Heart left ventricle (tissue), 16 donors: ENCODE measurements around the gene LCLAT1. TPM values are rescaled to one million over a fixed set of nuclear protein-coding genes. Genes with fewer than 3 reads are reported as not detected.

Source experiments
- ATAC-seq, 4 donors: fragments of 200-7000 bp; cut with Tn5 transposase; one replicate each; pipeline ENCODE4 v1.9.1; 2020 to 2022; ENCODE audit warnings: moderate library complexity in 4 of 4, mild to moderate bottlenecking in 3 of 4, moderate number of reproducible peaks in 1 of 4
- DNase-seq, 5 donors: peaks; one replicate each; pipeline ENCODE4 v3.0.0-alpha.2; 2020
- H3K27ac ChIP-seq, 12 donors: fragments of 200-600 bp; sonication (generic) in 4 of 12; one replicate each; pipeline versions ENCODE4 v1.5.0 to v1.8.0; 2016 to 2022; ENCODE audit warnings: mild to moderate bottlenecking in 2 of 12
- H3K27me3 ChIP-seq, 9 donors: fragments of 200-600 bp; sonication (generic) in 2 of 9; one replicate each; pipeline versions ENCODE4 v1.5.1 to v1.8.0; 2016 to 2022; ENCODE audit warnings: mild to moderate bottlenecking in 3 of 9
- H3K36me3 ChIP-seq, 9 donors: fragments of 200-600 bp; sonication (generic) in 2 of 9; one replicate each; pipeline versions ENCODE4 v1.5.0 to v1.8.0; 2018 to 2022; ENCODE audit warnings: mild to moderate bottlenecking in 2 of 9
- H3K4me1 ChIP-seq, 12 donors: fragments of 200-600 bp; sonication (generic) in 4 of 12; one replicate each; pipeline versions ENCODE4 v1.5.0 to v1.8.0; 2016 to 2022; ENCODE audit warnings: mild to moderate bottlenecking in 3 of 12
- H3K4me3 ChIP-seq, 12 donors: fragments of 200-600 bp; sonication (generic) in 4 of 12; one replicate each; pipeline versions ENCODE4 v1.5.0 to v1.8.0; 2017 to 2022; ENCODE audit warnings: mild to moderate bottlenecking in 9 of 12, moderate library complexity in 4 of 12
- H3K9me3 ChIP-seq, 12 donors: fragments of 200-600 bp; sonication (generic) in 4 of 12; one replicate each; pipeline versions ENCODE4 v1.5.0 to v1.8.0; 2016 to 2022; ENCODE audit warnings: mild to moderate bottlenecking in 1 of 12
- POLR2A ChIP-seq, 2 donors: fragments of 450-650 bp; IDR thresholded peaks; one replicate each; pipeline ENCODE4 v1.6.1; 2017; ENCODE audit warnings: antibody characterized with exemption in 2 of 2, mild to moderate bottlenecking in 2 of 2, moderate library complexity in 2 of 2
- WGBS, 4 donors: extraction: QIAGEN DNeasy Blood & Tissue Kit in 2 of 4; methylation state at CpG; one replicate each; pipeline versions ENCODE4 v1.1.5 to v1.1.7; 2013 to 2018; 5-methylcytosine and 5-hydroxymethylcytosine counted together
- intact Hi-C, 10 donors: fragments of 100-400 bp; cut with DNase I; formaldehyde crosslinking; loops; one replicate each; pipeline versions ENCODE4 v1.11.1 to v1.14.2; 2022
- polyA plus RNA-seq, 2 donors: library from polyadenylated mRNA; stranded (reverse); fragments of 200-250 nt; gene quantifications; one replicate each; pipeline ENCODE4 v1.2.3, GENCODE V29; 2013
- total RNA-seq, 9 donors: library from RNA; depleted of rRNA in 2 of 9; stranded (reverse); fragments of >200 nt in 2 of 9; fragmentation: NEBNext Ultra II Directional in 3 of 9; extraction: Animal tissue kit (Norgen Biotek cat#: 25700) in 3 of 9; gene quantifications; one replicate each; pipeline versions ENCODE4 v1.1.0 to v1.2.4, GENCODE V29; 2016 to 2023
- TF ChIP-seq, protein P1 (sequence below), 12 donors: fragments of 200-600 bp; sonication (generic) in 4 of 12; IDR thresholded peaks; one replicate each; pipeline versions ENCODE4 v1.5.0 to v1.8.0; 2018 to 2022; ENCODE audit warnings: antibody characterized with exemption in 12 of 12, mild to moderate bottlenecking in 5 of 12
- donor health status: ischemic (EF 13 %, LVEDD 7.1; RV severe dilation, severe dysfunction).
- donor health status: healthy with polysubstance abuse.
- donor health status: DM: no; HTN: yes; CAD: no.
- donor health status: DM: no; HTN: no; CAD: no.
- donor health status: ischemic (EF 25% LVEDD 6.9; RV normal size, moderate dysfunction).
- donor health status: ischemic (EF 25% LVEDD 5.7; RV mildly dilated, moderate dysfunction).
- donor health status: healthy.
- donor health status: DM: yes; HTN: yes; CAD: no.
- donor health status: ischemic (EF 35%, LVEDD 5.7; RV mildly dilated, moderate dysfunction).
- donor health status: nonischemic (EF 11% LVEDD 7.7; RV severe dilation, severe dysfunction).
- donor health status: DM: yes; HTN: yes; CAD: no.
- donor health status: PGD.
- donor health status: ischemic (EF 29% LVEDD 5.4; RV normal size, mild dysfunction).
- donor health status: nonischemic (EF 23%, LVEDD 6.1; RV moderate dilation, normal function).

The LCLAT1 gene
- total and polyA plus RNA-seq, 11 donors = 9.8 to 70.2 (median 43.8) TPM

DNA sequence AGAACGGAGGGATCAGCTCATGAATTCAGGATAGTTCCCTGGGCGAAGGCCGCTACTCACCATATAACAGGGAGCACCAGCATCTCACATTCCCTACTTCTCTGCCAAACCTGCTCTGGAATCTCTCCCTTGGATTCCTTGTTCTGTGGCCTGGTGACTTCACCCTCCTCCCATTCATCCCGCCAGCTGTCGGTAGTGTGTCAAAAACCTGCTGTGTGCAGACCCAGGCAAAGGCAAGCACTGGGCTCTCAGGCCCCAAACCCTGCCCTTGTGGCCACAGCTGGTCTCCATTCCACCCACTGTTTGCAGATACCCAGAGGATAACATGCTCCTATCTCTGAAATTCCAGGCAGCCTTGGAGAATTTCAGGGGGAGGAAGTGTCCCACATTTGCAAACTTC is 208.6 kb downstream of the LCLAT1 start:
- intact Hi-C loops = no loop called here
- WGBS, 4 donors = 55 to 70% (median 63%) methylated on average over 5 of the region's 5 CpGs
- no peak overlapping the region for H3K4me3 ChIP-seq
- no peaks in the 10 kb centered on the region for H3K9me3 ChIP-seq
- ATAC-seq (peak; percentile 36 to 85 (median 48)), DNase-seq (peak in 2 of 5 donors; percentile 55 to 58)
- H3K27ac ChIP-seq = no peak overlapping the region
- no peak for TF ChIP-seq POLR2A (IDR thresholded peaks at IDR 0.05)
- TF ChIP-seq, protein P1, sequence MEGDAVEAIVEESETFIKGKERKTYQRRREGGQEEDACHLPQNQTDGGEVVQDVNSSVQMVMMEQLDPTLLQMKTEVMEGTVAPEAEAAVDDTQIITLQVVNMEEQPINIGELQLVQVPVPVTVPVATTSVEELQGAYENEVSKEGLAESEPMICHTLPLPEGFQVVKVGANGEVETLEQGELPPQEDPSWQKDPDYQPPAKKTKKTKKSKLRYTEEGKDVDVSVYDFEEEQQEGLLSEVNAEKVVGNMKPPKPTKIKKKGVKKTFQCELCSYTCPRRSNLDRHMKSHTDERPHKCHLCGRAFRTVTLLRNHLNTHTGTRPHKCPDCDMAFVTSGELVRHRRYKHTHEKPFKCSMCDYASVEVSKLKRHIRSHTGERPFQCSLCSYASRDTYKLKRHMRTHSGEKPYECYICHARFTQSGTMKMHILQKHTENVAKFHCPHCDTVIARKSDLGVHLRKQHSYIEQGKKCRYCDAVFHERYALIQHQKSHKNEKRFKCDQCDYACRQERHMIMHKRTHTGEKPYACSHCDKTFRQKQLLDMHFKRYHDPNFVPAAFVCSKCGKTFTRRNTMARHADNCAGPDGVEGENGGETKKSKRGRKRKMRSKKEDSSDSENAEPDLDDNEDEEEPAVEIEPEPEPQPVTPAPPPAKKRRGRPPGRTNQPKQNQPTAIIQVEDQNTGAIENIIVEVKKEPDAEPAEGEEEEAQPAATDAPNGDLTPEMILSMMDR (IDR thresholded peaks at IDR 0.05) = no peak
- H3K27me3 ChIP-seq = no peaks in the 10 kb centered on the region
- peaks cover 0 to 17% (median 0%) of the 10 kb centered on the region in 12 donors for H3K4me1 ChIP-seq
- H3K36me3 ChIP-seq = no peaks in the 10 kb centered on the region

GRCh38 chr2:30656079-30656478 is 209.0 kb downstream of the LCLAT1 start:
- 65 to 79% (median 73%) methylated on average over 4 of the region's 4 CpGs for WGBS, 4 donors
- H3K4me1 ChIP-seq = peaks cover 0 to 17% (median 0%) of the 10 kb centered on the region in 12 donors
- no peaks in the 10 kb centered on the region for H3K36me3 ChIP-seq
- no peaks in the 10 kb centered on the region for H3K27me3 ChIP-seq
- H3K27ac ChIP-seq = no peak overlapping the region
- ATAC-seq = peak in 1 of 4 donors; percentile 33
- H3K9me3 ChIP-seq = no peaks in the 10 kb centered on the region
- no peak for DNase-seq
- intact Hi-C loops = no loop called here
- no peak overlapping the region for H3K4me3 ChIP-seq
- TF ChIP-seq POLR2A (IDR thresholded peaks at IDR 0.05) = no peak
- TF ChIP-seq, protein P1 (IDR thresholded peaks at IDR 0.05) = no peak

DNA sequence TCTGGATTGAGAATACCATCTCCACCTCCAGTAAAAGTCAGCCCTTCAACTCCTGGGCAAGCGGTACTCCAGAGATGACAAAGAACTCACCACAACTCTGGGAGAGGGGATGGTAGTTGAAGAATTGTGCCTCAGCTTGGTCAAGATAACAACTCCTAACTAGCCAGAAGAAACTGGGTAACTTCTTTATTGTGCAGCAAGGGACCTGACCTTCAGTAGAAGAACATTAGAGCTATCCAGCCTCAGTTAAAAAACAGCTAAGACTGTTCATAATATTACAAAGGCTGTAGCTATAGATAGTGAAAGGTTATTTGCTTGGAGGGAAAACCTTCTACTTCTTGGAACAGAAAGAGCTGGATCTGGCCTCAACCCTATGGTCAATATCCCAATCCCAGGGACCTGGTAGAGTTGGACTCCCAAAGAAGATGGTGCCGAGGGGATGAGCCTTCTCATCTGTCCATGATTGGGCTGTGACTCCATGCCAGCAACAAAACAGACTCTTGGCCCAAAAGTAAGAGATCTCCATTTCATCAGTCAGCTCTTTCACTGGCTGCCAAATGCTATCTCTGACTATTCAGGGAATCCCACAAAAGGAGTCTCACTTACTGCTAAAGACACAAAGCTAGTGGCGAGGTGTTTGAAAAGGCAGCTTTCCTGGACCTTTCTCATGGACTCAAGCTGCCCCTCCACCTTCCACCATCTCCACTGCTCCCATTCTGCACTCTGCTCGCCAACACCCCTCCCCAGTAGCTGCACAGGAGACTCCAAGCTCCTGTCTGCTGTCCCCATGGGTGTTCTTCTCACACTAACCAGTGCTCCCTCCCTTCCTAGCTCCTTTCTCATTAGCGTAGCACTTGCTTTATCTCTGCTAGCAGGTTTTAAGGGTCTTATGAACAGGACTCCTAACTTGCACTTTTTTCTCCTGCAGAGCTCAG is 214.4 kb downstream of the LCLAT1 start:
- 82 to 94% (median 86%) methylated on average over 5 of the region's 5 CpGs for WGBS, 4 donors
- Histone ChIP-seq H3K27me3 (no peaks in the 10 kb centered on the region), H3K4me3 (no peak overlapping the region), H3K27ac (no peak overlapping the region), H3K4me1 (peaks cover 0 to 17% (median 0%) of the 10 kb centered on the region in 12 donors), H3K9me3 (peaks cover 0 to under 1% (median 0%) of the 10 kb centered on the region in 12 donors), H3K36me3 (no peaks in the 10 kb centered on the region)
- TF ChIP-seq, protein P1 (IDR thresholded peaks at IDR 0.05) = no peak
- TF ChIP-seq POLR2A (IDR thresholded peaks at IDR 0.05) = no peak
- ATAC-seq (no peak), DNase-seq (no peak)
- intact Hi-C loops = no loop called here
